HG03558 (cell line): ENCODE measurements around the gene ADGRF1.

Experiments
- ATAC-seq: cut with Tn5 transposase; IDR thresholded peaks from one replicate; pipeline ENCODE4 v1.9.1; 2021; ENCODE audit warnings: moderate number of reproducible peaks; ENCODE audit not compliant: unreplicated experiment; ENCODE audit errors: extremely low read depth

Gene ADGRF1

DNA sequence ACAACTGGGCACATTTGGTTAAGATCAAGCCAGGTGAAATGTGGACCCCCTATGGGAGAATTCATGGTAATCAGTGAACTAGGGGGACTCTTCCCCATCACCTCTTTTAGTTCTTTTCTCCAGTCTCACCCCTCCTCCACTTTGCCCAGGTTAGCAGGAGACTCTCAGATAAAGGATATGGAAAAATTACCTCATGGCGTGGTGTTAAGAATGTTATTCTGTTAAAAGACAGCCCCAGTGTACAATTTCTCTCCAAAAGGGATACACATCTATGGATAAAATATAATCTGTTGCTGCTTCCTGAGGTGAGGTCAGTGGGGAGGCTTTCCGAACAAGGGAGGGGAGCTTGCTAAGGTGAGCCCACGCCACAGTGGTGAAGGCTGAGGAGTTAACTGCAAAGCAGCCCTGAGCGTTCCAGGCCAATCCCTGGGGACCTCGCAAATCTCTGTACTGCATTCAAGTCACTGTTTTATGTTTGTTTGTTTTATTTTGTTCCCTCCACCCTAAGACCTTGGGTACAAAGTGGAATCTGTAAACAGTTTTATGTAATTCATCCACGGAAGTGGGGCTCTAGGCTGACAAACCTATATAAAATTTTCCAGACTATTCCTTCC, 52.0 kb downstream of the ADGRF1 start:
- no peak for ATAC-seq

- ATAC-seq: no peak
Measured at GRCh38 chr6:46989398-46989797, 52.7 kb downstream of the ADGRF1 start.

- no peak for ATAC-seq
Measured at GRCh38 chr6:46985943-46986342, 56.2 kb downstream of the ADGRF1 start.

DNA sequence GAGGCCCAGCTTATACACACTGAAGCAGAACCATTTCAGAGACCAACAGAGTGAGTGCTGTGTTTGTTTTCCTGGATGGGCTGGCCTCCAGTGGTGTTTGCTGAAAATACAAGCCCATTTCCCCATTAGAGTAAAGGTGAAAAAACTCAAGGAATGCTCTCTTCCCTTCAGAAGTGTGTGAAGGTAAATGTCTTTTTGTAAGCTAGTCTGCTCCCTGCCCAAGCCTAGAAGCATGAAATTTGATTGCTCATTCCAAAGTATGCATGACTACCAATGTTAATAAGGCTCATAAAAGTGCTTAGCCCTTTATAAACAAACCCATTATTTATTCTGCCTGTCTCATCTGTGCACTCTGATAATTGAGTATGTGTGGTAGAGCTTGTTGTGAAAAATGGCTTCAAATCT, 59.1 kb downstream of the ADGRF1 start:
- no peak for ATAC-seq

DNA sequence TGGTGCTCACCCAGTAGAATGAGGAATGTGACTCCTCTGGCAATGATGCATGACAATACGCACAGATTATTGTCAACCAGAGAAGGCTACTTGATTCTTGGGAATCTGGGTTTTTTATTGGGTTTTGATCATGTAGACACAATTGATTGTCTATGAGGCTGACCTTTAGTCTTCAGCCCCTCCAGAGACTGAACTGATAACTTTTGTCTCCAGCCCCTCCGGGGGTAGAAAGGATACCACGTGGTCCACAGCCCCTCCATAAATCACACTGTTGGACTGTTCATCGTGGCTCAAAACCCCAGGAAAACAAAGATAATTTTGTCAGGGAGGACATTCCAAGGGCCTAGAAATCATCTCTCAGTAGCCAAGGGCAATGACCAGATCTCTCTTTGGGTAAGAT, 62.9 kb downstream of the ADGRF1 start:
- ATAC-seq: no peak

GRCh38 chr6:46974786-46975185, 67.3 kb downstream of the ADGRF1 start:
- no peak for ATAC-seq

DNA sequence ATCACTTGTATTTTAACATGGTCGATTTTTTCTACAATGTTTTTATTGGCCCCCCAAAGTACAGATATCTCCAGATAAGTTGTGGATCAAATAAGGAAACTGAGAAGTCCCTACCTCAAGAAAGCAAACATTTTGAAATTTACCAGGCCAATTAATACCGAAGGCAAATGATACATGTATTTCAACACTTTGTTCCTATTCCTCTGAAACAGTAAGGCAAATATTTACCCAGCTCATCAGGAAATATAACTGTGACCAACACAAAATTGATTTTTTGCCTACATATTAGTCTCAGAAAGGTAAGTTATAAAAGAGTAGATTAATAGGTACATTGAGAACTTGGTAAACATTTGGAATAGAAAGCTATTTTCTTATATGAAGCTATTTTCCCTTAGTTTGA, 69.1 kb downstream of the ADGRF1 start:
- ATAC-seq: no peak

DNA sequence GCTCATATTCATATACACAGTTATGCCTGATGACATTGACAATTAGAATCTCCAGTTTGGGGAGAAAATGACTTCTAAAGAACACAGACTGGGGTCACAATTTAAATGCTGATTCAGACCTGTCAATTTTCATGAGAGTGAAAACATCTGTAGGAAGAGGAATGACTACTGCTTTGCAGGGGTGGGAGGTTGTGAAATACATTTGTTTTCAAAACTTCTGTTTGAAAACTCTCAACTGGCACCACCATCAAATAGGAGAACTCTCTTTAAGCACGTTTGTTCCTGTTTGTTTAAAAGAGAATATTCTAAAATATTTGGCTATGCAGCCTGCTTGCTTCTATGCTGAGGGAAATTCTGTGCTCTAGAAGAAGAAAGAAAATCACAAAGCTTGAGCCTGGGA, 69.6 kb downstream of the ADGRF1 start:
- no peak for ATAC-seq

- no peak for ATAC-seq
Measured at GRCh38 chr6:46969206-46969605, 72.9 kb downstream of the ADGRF1 start.

- no peak for ATAC-seq
Measured at GRCh38 chr6:46967826-46968349, 74.2 kb downstream of the ADGRF1 start.

DNA sequence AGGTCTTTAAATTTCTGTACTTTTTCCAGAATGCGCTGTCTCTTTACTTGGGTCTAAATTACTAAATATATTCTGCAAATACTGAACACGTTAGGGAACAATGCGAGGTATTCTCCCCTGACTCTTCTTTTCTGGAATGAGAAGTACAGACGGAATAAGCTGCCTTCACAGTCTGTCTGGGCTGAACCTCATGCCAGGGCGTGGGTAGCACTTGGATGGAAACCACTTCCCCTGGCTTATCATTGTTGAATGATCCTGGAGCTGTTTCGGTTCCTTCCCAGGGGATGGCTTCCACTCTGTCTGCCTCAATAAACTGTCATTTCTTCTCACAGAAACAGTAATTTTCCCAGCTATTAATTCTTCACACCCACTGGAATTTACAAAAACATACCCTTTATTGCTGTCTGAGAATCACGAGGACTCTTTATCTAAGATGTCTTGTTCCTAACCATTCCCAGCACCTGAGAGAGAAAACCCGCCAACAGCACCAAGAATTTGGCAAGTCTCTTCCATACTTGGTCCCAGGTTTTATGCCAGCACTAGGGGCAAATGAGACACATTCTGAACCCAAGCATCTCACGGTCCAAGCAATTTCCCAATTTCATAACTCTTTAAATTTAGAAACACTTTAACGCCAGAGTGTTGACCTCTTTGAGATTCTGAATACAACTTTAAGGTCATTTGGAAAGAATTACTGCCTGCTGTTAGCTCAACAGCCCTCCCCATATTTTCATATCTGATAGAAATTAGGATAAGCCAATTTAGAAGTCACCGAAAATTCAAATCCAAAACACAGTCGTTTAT, 77.2 kb downstream of the ADGRF1 start:
- ATAC-seq: no peak

DNA sequence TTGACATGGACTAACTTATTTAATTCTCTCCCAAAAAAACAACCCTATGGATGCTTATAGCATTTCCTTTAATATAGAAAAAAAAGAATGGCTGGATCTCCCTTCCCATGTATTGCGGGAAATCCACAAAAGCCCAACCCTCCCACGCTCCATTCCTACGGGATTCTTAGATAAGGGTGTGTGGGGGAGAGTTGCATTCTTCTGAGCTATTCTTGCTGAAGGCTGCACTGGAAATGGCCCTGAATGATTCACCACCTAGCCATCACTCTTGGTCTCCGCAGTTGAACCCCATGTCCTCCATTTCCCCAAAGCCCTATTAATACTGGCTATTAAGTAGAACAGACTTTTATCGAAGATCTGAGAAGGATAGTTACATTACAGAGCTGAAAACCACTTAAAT, 78.5 kb downstream of the ADGRF1 start:
- ATAC-seq: no peak

DNA sequence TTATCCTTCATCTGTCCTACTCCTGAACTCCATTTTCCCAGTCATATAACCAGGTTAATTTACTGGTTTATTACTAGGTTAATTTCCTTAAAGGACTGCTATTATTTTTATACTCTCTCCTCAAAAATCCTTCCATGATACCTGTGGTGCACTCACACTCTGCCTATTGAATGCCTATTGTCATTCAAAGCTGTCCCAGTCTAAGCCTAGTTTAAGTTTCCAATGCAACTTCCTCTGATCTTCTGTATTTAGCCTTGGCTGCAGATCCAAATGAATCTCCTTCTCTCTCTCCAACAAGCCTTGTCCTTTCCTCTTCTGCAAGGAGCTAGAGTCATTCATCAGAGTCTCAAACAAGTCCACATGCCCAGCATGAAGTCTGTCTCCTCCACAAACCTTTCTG, 79.1 kb downstream of the ADGRF1 start:
- ATAC-seq: no peak

DNA sequence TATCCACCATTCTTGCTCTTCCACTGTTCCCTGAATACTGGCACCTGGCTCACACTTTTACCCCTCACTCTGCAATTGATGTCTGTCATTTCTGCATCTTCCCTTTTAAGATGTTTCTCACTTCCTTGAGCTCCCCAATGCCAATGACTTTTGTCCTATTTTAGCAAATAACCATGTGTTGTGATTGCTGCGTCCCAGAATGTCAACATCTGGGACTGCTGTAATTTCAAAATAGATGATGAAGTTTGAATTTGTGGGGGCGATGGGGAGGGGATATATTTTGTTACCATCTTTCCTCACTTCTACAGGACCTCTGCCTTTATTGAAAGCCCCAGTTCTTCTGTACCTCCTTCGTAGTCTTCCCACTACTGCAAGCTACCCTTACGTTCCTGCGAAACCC, 80.4 kb downstream of the ADGRF1 start:
- ATAC-seq: no peak

- ATAC-seq: no peak
Measured at GRCh38 chr6:46961232-46961631, 80.9 kb downstream of the ADGRF1 start.

DNA sequence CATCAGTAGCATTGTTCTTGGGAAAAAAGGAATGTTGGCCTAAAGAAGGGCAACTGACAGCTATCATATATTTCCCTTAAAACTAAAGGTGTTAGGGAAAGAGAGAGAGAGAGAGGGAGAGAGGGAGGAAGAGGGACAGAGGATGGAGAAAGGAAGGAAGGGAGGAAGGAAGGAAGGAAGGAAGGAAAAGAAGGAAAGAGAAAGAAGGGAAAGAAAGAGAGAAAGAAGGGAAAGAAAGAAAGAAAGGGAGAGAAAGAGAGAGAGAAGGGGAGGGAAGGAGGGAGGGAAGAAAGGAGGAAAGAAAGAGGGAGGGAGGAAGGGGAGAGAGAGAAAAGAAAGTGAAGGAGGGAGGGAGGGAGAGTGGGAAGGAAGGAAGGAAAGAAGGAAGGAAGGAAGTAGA, 82.7 kb downstream of the ADGRF1 start:
- no peak for ATAC-seq

DNA sequence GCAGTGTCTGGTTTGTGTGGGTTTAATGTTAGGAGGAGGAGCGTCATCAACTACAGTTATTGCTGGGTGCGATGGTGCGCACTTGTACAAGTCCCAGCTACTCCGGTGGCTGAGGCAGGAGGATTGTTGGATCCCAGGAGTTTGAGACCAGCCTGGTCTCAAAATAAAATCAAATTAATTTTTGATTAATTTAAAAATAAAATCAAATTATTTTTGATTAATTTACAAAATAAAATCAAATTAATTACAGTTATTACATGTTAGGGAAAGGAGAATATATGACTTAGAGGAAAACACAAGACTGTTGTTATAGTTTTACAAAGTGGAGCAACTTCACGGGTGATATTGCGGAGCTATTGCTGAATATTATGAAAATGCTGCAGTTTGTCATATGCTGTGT, 85.7 kb downstream of the ADGRF1 start:
- ATAC-seq: no peak

DNA sequence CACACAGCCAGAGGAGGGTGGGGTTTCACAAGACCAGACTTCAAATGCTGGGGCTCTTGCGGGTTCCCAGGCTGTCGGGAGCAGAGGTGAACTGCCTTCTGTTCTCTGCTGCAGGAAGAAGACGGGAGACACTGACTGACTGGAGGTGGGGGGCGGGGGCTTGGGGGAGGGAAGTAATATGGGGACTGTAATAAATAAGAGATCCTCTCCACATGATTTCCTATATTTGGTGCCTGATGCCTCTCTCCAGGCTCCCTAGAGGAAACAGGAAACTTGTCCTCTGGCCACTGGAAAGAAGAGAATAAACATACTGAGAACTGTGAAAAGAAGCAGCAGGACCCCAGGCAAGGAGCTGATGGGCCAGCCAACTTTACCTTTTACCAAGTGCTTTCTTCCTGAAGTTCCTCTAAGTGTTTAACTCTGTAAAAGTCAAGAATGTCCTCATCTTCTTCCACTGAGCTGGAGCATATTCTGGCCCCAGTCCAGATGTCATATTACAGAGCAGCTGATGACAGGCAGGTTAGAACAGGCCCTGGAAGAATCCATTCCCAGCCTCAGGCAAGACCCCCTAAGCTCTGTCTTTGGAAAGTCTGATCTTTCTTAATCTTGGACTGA, 87.2 kb downstream of the ADGRF1 start:
- no peak for ATAC-seq

GRCh38 chr6:46953921-46954320, 88.2 kb downstream of the ADGRF1 start:
- no peak for ATAC-seq

DNA sequence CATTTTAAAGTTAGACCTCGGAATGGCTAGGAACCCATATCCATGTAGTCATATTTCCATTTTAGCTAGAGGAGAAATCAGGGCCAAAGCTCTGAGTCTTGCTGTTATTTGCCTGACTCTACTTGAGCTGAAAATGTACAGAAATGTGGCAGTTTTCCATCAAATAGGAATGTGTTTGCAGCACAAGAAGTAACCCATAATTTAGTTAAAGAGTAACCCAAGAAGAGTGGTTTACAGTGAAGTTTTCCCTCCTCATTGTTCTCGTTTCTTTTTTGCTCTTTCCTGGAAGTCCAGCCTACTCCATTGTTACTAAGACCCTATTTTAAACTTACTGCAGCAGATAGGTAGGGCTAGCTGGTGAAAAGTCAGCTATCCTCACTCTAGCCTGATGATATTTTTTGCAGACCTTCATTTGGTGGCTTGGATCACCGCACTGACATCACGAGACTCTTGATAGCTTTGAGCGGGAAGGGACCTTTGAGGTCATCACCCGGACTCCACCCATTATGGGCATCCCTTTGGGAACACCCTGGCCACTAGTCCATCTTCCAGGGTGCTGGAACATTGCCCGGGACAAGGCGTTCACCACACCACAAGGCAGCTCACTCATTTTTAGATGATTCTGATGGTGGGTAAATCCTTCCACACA, 92.4 kb downstream of the ADGRF1 start:
- no peak for ATAC-seq

DNA sequence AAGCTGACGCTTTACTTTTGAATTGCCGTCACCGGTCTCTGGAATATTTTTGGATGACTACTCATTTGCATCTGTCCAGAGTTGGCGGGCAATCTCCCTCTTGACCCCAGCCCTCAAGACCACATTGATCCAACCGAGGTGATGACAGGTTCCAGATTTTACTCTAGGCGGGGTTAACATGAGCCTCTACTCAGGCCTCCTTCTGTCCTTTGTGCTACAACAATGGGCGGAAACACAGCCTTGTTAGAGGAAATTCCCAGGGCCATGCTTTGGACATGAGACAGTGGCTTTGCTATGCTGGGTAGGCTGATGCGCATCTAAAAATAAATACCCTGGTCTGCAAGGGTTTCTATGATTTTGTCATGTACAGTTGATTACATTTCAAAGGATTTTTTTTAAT, 93.4 kb downstream of the ADGRF1 start:
- no peak for ATAC-seq
